Right lobe of liver (tissue), 4 donors: ENCODE measurements around the gene C1QTNF8.
"Not testable (repeated sequence)": the region's sequence is repeated elsewhere in the genome, so short reads cannot be mapped to it uniquely, and the experiment has no call there.

Experiments
- CTCF ChIP-seq, 4 donors: fragments of 200-600 bp in 3 of 4; fragments of 450-650 bp in 1 of 4; IDR thresholded peaks; one replicate each; pipeline versions ENCODE4 v1.5.1 to v1.8.0; 2016 to 2022; ENCODE audit warnings: antibody characterized with exemption in 4 of 4, mild to moderate bottlenecking in 2 of 4
- POLR2A ChIP-seq: fragments of 450-650 bp; IDR thresholded peaks from one replicate; pipeline ENCODE4 v1.6.1; 2017; ENCODE audit warnings: antibody characterized with exemption, mild to moderate bottlenecking
- donor health status: DM: no; HTN: no; CAD: no.
- donor health status: DM: no; HTN: no; CAD: no.
- donor health status: DM: no; HTN: yes; CAD: no.

DNA sequence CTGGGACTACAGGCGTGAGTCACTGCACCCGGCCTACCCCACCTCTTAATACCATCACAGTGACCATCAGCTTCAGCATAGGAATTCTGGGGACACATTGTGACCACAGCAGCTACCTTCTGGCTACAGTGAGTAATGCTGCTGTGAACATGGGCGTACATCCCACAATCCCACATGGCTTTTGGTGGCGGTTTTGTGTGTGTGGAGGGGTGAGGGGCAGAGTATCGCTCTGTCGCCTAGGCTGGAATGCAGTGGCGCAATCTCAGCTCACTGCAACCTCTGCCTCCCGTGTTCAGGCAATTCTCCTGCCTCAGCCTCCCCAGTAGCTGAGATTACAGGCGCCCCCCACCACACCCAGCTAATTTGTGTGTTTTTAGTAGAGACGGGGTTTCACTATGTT is 9.6 kb downstream of the C1QTNF8 start:
- TF ChIP-seq CTCF (IDR thresholded peaks at IDR 0.05); POLR2A: not testable (repeated sequence)
